MG63 (cell line): ENCODE results near the gene HMGXB4. TPM values are rescaled to one million over a fixed set of nuclear protein-coding genes. Genes with fewer than 3 reads are reported as not detected.
A peak's percentile ranks its signal among the peaks of the same experiment; 100 is the strongest.
"Not testable (repeated sequence)": the region's sequence is repeated elsewhere in the genome, so short reads cannot be mapped to it uniquely, and the experiment has no call there.

Experiments
- DNase-seq: peaks from one replicate; pipeline ENCODE4 v3.0.0-alpha.2; 2020
- H3K27me3 ChIP-seq: fragments of 250-450 bp; sonication (Bioruptor Pico); 2 replicates; pipeline ENCODE4 v1.5.1; 2020; ENCODE audit warnings: mild to moderate bottlenecking, moderate library complexity
- H3K36me3 ChIP-seq: fragments of 250-450 bp; sonication (Bioruptor Pico); 2 replicates; pipeline ENCODE4 v1.5.1; 2020; ENCODE audit warnings: mild to moderate bottlenecking, moderate library complexity
- H3K4me3 ChIP-seq: fragments of 250-450 bp; sonication (Bioruptor Pico); 2 replicates; pipeline ENCODE4 v1.5.1; 2020; ENCODE audit warnings: mild to moderate bottlenecking, moderate library complexity
- H3K9me3 ChIP-seq: fragments of 250-450 bp; sonication (Bioruptor Pico); 2 replicates; pipeline ENCODE4 v1.5.1; 2020; ENCODE audit warnings: mild to moderate bottlenecking, moderate library complexity
- total RNA-seq: library from RNA; depleted of rRNA; stranded (reverse); fragments of >200 nt; shearing (Covaris generic); gene quantifications from 2 replicates; pipeline ENCODE4 v1.2.3, GENCODE V29; 2014; ENCODE audit warnings: low replicate concordance

The HMGXB4 gene
- total RNA-seq, 1 experiment from 2014 or later, result 19.8 TPM

- Histone ChIP-seq H3K36me3 (no peaks in the 10 kb centered on the region), H3K27me3 (peaks cover 10% of the 10 kb centered on the region), H3K9me3 (no peaks in the 10 kb centered on the region), H3K4me3 (no peak overlapping the region)
- DNase-seq, result peak; percentile 53
Measured at GRCh38 chr22:35231585-35232084, 25.7 kb upstream of the HMGXB4 start.

- H3K9me3 ChIP-seq, H3K27me3 ChIP-seq, DNase-seq: not testable (repeated sequence)
Measured at GRCh38 chr22:35238749-35239148, 18.5 kb upstream of the HMGXB4 start.

GRCh38 chr22:35244507-35244906 is 12.8 kb upstream of the HMGXB4 start:
- H3K9me3 ChIP-seq, H3K27me3 ChIP-seq, H3K36me3 ChIP-seq, DNase-seq, H3K4me3 ChIP-seq: not testable (repeated sequence)

More at GRCh38 chr22:35238749-35239148, 18.5 kb upstream of the HMGXB4 start:
- not testable (repeated sequence) for H3K36me3 ChIP-seq, H3K4me3 ChIP-seq

- Histone ChIP-seq H3K36me3 (no peaks in the 10 kb centered on the region), H3K27me3 (no peaks in the 10 kb centered on the region), H3K4me3 (no peak overlapping the region), H3K9me3 (no peaks in the 10 kb centered on the region)
- no peak for DNase-seq
Measured at GRCh38 chr22:35250156-35250555, 7.1 kb upstream of the HMGXB4 start.

- Histone ChIP-seq H3K36me3 (peaks cover 6% of the 10 kb centered on the region), H3K4me3 (no peak overlapping the region), H3K9me3 (no peaks in the 10 kb centered on the region), H3K27me3 (no peaks in the 10 kb centered on the region)
- no peak for DNase-seq
Measured at GRCh38 chr22:35253946-35254345, 3.3 kb upstream of the HMGXB4 start.

GRCh38 chr22:35257002-35257320 is 332 bp upstream of the HMGXB4 start:
- H3K4me3 ChIP-seq, result peak overlapping the region; percentile 91
- H3K9me3 ChIP-seq, result no peaks in the 10 kb centered on the region
- no peak for DNase-seq
- no peaks in the 10 kb centered on the region for H3K27me3 ChIP-seq
- peaks cover 17% of the 10 kb centered on the region for H3K36me3 ChIP-seq

- peak; percentile 8 for DNase-seq
- Histone ChIP-seq H3K9me3 (no peaks in the 10 kb centered on the region), H3K27me3 (no peaks in the 10 kb centered on the region), H3K4me3 (peak overlapping the region; percentile 91), H3K36me3 (peaks cover 29% of the 10 kb centered on the region)
Measured at GRCh38 chr22:35258191-35258988, 1.1 kb downstream of the HMGXB4 start.

- H3K4me3 ChIP-seq, result no peak overlapping the region
- no peak for DNase-seq
- no peaks in the 10 kb centered on the region for H3K27me3 ChIP-seq
- no peaks in the 10 kb centered on the region for H3K9me3 ChIP-seq
- H3K36me3 ChIP-seq, result peaks cover 74% of the 10 kb centered on the region
Measured at GRCh38 chr22:35264986-35265385, 7.7 kb downstream of the HMGXB4 start.

GRCh38 chr22:35266277-35266676 is 9.0 kb downstream of the HMGXB4 start:
- H3K9me3 ChIP-seq, result no peaks in the 10 kb centered on the region
- peaks cover 87% of the 10 kb centered on the region for H3K36me3 ChIP-seq
- H3K4me3 ChIP-seq, result no peak overlapping the region
- DNase-seq, result no peak
- H3K27me3 ChIP-seq, result no peaks in the 10 kb centered on the region

- H3K4me3 ChIP-seq, result no peak overlapping the region
- no peak for DNase-seq
- no peaks in the 10 kb centered on the region for H3K27me3 ChIP-seq
- peaks cover 91% of the 10 kb centered on the region for H3K36me3 ChIP-seq
- no peaks in the 10 kb centered on the region for H3K9me3 ChIP-seq
Measured at GRCh38 chr22:35269630-35270029, 12.3 kb downstream of the HMGXB4 start.

GRCh38 chr22:35274154-35274871 is 17.0 kb downstream of the HMGXB4 start:
- H3K9me3 ChIP-seq, result no peaks in the 10 kb centered on the region

GRCh38 chr22:35275580-35275979 is 18.3 kb downstream of the HMGXB4 start:
- Histone ChIP-seq H3K36me3 (peaks cover 80% of the 10 kb centered on the region), H3K27me3 (no peaks in the 10 kb centered on the region), H3K4me3 (no peak overlapping the region), H3K9me3 (no peaks in the 10 kb centered on the region)
- DNase-seq, result peak; percentile 12

More at GRCh38 chr22:35274154-35274871, 17.0 kb downstream of the HMGXB4 start:
- Histone ChIP-seq H3K4me3 (no peak overlapping the region), H3K36me3 (peaks cover 80% of the 10 kb centered on the region), H3K27me3 (no peaks in the 10 kb centered on the region)
- DNase-seq, result no peak

GRCh38 chr22:35276019-35276418 is 18.7 kb downstream of the HMGXB4 start:
- H3K27me3 ChIP-seq, result no peaks in the 10 kb centered on the region
- no peaks in the 10 kb centered on the region for H3K9me3 ChIP-seq
- H3K36me3 ChIP-seq, result peaks cover 79% of the 10 kb centered on the region
- DNase-seq, result no peak
- no peak overlapping the region for H3K4me3 ChIP-seq

- H3K27me3 ChIP-seq, result no peaks in the 10 kb centered on the region
- no peak for DNase-seq
- no peaks in the 10 kb centered on the region for H3K9me3 ChIP-seq
- H3K36me3 ChIP-seq, result peaks cover 88% of the 10 kb centered on the region
- no peak overlapping the region for H3K4me3 ChIP-seq
Measured at GRCh38 chr22:35288116-35288515, 30.8 kb downstream of the HMGXB4 start.

GRCh38 chr22:35292786-35293185 is 35.5 kb downstream of the HMGXB4 start:
- Histone ChIP-seq H3K36me3 (peaks cover 66% of the 10 kb centered on the region), H3K4me3 (no peak overlapping the region), H3K9me3 (no peaks in the 10 kb centered on the region), H3K27me3 (no peaks in the 10 kb centered on the region)
- DNase-seq, result no peak

GRCh38 chr22:35296051-35296450 is 38.8 kb downstream of the HMGXB4 start:
- Histone ChIP-seq H3K36me3 (peaks cover 38% of the 10 kb centered on the region), H3K27me3 (no peaks in the 10 kb centered on the region), H3K4me3 (no peak overlapping the region), H3K9me3 (no peaks in the 10 kb centered on the region)
- no peak for DNase-seq

GRCh38 chr22:35299217-35299672 is 42.0 kb downstream of the HMGXB4 start:
- peaks cover 6% of the 10 kb centered on the region for H3K36me3 ChIP-seq
- DNase-seq, result no peak
- no peaks in the 10 kb centered on the region for H3K9me3 ChIP-seq
- peak overlapping the region; percentile 84 for H3K4me3 ChIP-seq
- H3K27me3 ChIP-seq, result no peaks in the 10 kb centered on the region
